Activated CD4-positive, alpha-beta T cell treated with anti-CD3 and anti-CD28 coated beads for 24 hours (primary cell): Measurements from ENCODE around the gene GHITM.
"Not testable (repeated sequence)": the region's sequence is repeated elsewhere in the genome, so short reads cannot be mapped to it uniquely, and the experiment has no call there.

Experiments used
- DNase-seq, 2 donors: peaks; one replicate each; pipeline ENCODE4 v3.0.0-alpha.2; 2020; ENCODE audit warnings: low read depth in 2 of 2

The GHITM gene

GRCh38 chr10:84148006-84148597 is 8.8 kb downstream of the GHITM start:
- not testable (repeated sequence) for DNase-seq

- DNase-seq, result no peak
Measured at GRCh38 chr10:84149854-84150253, 10.5 kb downstream of the GHITM start.

- no peak for DNase-seq
Measured at GRCh38 chr10:84152769-84153168, 13.5 kb downstream of the GHITM start.

- DNase-seq, result no peak
Measured at GRCh38 chr10:84155521-84155920, 16.2 kb downstream of the GHITM start.

- DNase-seq, result no peak
Measured at GRCh38 chr10:84156009-84156408, 16.7 kb downstream of the GHITM start.

GRCh38 chr10:84156768-84157167 is 17.5 kb downstream of the GHITM start:
- DNase-seq, result peak in 1 of 2 donors; percentile 14

GRCh38 chr10:84158061-84158460 is 18.8 kb downstream of the GHITM start:
- DNase-seq, result no peak

- DNase-seq, result no peak
Measured at GRCh38 chr10:84158550-84158949, 19.2 kb downstream of the GHITM start.

- DNase-seq, result no peak
Measured at GRCh38 chr10:84159076-84159685, 19.9 kb downstream of the GHITM start.

- no peak for DNase-seq
Measured at GRCh38 chr10:84160663-84161362, 21.5 kb downstream of the GHITM start.

- no peak for DNase-seq
Measured at GRCh38 chr10:84163996-84164395, 24.7 kb downstream of the GHITM start.

- DNase-seq, result no peak
Measured at GRCh38 chr10:84164442-84164841, 25.1 kb downstream of the GHITM start.

GRCh38 chr10:84166620-84167288 is 27.4 kb downstream of the GHITM start:
- no peak for DNase-seq

- not testable (repeated sequence) for DNase-seq
Measured at GRCh38 chr10:84167289-84167653, 28.0 kb downstream of the GHITM start.

- DNase-seq, result not testable (repeated sequence)
Measured at GRCh38 chr10:84168382-84168781, 29.1 kb downstream of the GHITM start.

GRCh38 chr10:84171237-84171636 is 31.9 kb downstream of the GHITM start:
- not testable (repeated sequence) for DNase-seq

GRCh38 chr10:84171700-84172466 is 32.6 kb downstream of the GHITM start:
- not testable (repeated sequence) for DNase-seq

GRCh38 chr10:84172467-84173356 is 33.4 kb downstream of the GHITM start:
- no peak for DNase-seq

- no peak for DNase-seq
Measured at GRCh38 chr10:84173501-84173929, 34.2 kb downstream of the GHITM start, which contains the start of gene GPR15LG. GPR15LG (plus strand) TSS chr10:84173801; CDS start chr10:84173852, 51 bp downstream.

- no peak for DNase-seq
Measured at GRCh38 chr10:84175436-84175835, 36.1 kb downstream of the GHITM start.

GRCh38 chr10:84176351-84176750 is 37.0 kb downstream of the GHITM start:
- DNase-seq, result no peak
